ENCODE results near the gene FAHD1.

The FAHD1 gene

DNA sequence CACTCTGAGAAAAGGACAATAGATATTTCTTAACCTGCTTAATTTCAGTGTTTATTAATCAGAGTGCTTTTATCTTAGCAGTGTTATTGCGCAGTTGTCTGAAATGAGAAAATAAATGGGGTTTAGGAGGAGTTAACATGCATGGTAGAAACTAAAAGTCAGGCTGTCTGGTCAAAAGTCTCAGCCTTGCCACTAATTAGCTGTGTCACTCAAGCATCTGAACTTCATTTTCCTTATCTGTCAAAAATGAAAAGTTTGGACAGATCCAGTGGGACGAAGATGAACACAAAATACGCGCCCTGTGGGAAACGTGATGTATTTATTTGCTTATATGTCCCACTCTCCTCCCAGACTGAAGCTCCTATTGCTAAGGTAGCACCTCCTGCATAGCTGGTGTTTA, 51.2 kb downstream of the FAHD1 start:
- DNase-seq (ENCODE audit: low read depth in 2 of 3, low spot score in 1 of 3), result no peak
